K562 treated with DMSO at 1 percent for 12 hours (cell line): ENCODE measurements around the gene C1QTNF2. TPM values are rescaled to one million over a fixed set of nuclear protein-coding genes. Genes with fewer than 3 reads are reported as not detected.

Experiments
- total RNA-seq: library from RNA; unstranded; fragments of 300-600 nt; gene quantifications from 2 replicates; pipeline ENCODE4 v1.2.3, GENCODE V29; 2022; ENCODE audit not compliant: insufficient read depth

The C1QTNF2 gene
- total RNA-seq, result 0.26 TPM in 1 of 2 replicates, not detected in the other

GRCh38 chr5:160369990-160370712 lies at the start of gene C1QTNF2:
TSS of gene C1QTNF2 (minus strand) at chr5:160370626. CDS start at chr5:160355011, 15,615 bp downstream.

GRCh38 chr5:160418561-160419457 lies 48.4 kb upstream of the C1QTNF2 start, which contains the start of gene SLU7:
TSS of gene SLU7 (minus strand) at chr5:160419081. CDS start at chr5:160415294, 3,787 bp downstream.

GRCh38 chr5:160399402-160400353 lies 29.3 kb upstream of the C1QTNF2 start, which contains the start of gene FAM200C:
TSS of gene FAM200C (minus strand) at chr5:160400054. CDS start at chr5:160395490, 4,564 bp downstream.

GRCh38 chr5:160312134-160312959 lies 58.1 kb downstream of the C1QTNF2 start, which contains the start of gene CCNJL:
TSS of gene CCNJL (minus strand) at chr5:160312564. CDS start at chr5:160311923, 641 bp downstream.

Other genes with a start within 250 kb of the C1QTNF2 start
- not detected in 2 replicates for gene FABP6, start 141.1 kb downstream of the C1QTNF2 start, total RNA-seq
- not detected in 2 replicates for gene CCNJL, start 58.1 kb downstream of the C1QTNF2 start, total RNA-seq
- gene FAM200C, start 29.4 kb upstream of the C1QTNF2 start, total RNA-seq, result 2.3 and 4.6 TPM in 2 replicates
- 73.5 and 74.4 TPM in 2 replicates for gene SLU7, start 48.5 kb upstream of the C1QTNF2 start, total RNA-seq
- 317 and 367 TPM in 2 replicates for gene PTTG1, start 51.2 kb upstream of the C1QTNF2 start, total RNA-seq